Measurements from ENCODE around the gene ARHGAP42.
"Not testable (repeated sequence)": the region's sequence is repeated elsewhere in the genome, so short reads cannot be mapped to it uniquely, and the experiment has no call there.

ARHGAP42 gene

DNA sequence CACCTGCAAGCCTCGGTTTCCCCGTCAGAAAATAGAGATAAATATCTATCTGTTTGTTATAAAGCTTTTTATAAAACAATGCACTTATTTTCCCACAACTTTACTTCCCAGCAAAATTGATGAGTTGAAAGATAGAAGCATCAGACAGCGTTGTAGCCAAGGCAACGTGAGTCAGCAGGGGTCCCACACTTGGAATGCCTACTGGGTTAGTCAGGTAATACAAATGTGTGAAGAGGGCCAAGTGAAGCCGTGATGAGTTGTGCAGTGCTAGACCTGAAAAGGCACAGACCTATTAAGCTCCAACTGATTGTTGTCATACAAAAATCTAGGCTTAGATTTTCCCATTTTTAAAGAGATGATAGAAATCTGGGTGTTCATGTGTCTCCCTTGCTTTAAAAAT lies 323.8 kb downstream of the ARHGAP42 start:
- no peak for DNase-seq (ENCODE audit: low read depth in 1 of 2, low spot score in 1 of 2)

DNA sequence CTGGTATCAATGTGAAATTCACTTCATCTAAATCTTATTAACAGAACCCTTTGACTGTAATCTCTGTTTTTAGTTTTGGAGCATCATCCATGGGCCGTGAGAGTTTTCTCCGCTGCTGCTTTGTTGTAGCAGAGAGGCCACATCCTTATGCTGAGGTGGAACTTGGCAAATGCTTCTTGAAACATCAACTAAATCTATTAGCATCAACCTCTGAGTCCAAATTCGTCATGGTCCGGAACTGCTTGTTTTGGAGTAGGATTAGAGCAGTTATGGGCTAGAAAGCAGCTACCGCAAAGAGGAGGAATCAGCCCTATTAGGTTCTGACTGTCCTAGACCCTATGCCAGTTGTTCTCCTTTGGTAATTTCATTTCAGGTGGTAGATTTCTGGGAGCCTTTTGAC lies 324.8 kb downstream of the ARHGAP42 start:
- no peak for DNase-seq (ENCODE audit: low read depth in 1 of 2, low spot score in 1 of 2)

DNA sequence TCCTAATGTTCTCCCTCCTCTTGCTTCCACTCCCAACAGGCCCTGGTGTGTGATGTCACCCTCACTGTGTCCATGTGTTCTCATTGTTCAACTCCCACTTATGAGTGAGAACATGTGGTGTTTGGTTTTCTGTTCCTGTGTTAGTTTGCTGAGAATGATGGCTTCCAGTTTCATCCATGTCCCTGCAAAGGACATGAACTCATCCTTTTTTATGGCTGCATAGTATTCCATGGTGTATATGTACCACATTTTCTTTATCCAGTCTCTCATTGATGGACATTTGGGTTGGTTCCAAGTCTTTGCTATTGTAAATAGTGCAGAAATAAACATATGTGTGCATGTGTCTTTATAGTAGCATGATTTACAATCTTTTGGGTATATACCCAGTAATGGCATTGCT lies 326.6 kb downstream of the ARHGAP42 start:
- DNase-seq (ENCODE audit: low read depth in 1 of 2, low spot score in 1 of 2) = not testable (repeated sequence)

DNA sequence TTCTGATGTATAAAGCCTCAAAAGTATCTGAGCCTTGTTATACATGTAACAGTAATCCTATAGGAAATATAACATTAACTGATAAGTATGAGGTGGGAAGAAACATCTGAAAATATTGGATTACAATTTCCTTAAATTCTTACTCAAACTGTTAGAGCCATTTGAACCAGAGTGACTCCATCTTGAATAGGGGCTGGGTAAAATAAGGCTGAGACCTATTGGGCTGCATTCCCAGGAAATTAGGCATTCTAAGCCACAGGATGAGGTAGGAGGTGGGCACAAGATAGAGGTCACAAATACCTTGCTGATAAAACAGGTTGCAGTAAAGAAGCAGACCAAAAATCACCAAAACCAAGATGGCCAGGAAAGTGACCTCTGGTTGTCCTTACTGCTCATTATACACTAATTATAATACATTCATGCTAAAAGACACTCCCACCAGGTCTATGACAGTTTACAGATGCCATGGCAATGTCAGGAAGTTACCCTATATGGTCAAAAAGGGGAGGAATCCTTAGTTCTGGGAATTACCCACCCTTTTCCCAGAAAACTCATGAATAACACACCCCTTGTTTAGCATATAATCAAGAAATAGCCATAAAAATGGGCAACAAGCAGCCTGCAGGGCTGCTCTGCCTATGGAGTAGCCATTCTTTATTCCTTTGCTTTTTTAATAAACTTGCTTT lies 327.7 kb downstream of the ARHGAP42 start:
- DNase-seq (ENCODE audit: low read depth in 1 of 2, low spot score in 1 of 2) = no peak

DNA sequence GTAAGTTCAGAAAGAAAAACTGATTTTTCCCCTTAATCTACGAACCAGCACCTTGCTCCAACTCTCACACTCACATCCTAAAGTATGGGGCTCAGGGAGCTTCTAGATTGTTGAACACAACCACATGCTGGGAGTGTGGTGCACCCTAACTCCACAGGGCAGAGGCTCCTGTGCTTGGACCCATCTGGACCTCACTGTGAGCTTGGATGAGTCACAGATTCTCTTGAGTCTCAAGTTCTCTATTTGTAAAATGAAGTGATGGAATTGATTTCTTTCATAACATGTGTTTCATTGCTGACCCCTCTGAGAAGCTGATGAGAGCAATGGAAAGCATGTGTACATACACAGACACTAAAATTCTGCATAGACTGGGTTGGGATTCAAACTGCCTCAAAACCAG lies 332.8 kb downstream of the ARHGAP42 start:
- no peak for DNase-seq (ENCODE audit: low read depth in 1 of 2, low spot score in 1 of 2)

DNA sequence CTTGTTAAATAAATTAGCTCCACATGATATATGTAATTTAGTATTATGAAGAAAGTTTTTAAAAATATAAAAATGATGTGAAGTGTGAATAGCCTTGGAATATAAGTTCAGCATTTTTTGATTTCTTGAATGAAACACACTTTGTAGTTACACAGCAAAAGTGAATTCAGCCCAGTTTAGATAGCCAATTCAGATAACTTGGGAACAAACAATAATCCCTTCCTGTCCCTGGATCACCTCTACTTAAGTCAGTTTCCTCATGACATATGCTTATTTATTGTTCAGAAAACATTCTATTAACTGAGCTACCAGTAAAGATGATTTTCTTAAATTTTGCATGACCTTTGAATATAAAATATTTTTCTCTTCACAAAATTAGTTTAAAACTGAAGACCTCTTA lies 335.2 kb downstream of the ARHGAP42 start:
- DNase-seq (ENCODE audit: low read depth in 1 of 2, low spot score in 1 of 2) = no peak

DNA sequence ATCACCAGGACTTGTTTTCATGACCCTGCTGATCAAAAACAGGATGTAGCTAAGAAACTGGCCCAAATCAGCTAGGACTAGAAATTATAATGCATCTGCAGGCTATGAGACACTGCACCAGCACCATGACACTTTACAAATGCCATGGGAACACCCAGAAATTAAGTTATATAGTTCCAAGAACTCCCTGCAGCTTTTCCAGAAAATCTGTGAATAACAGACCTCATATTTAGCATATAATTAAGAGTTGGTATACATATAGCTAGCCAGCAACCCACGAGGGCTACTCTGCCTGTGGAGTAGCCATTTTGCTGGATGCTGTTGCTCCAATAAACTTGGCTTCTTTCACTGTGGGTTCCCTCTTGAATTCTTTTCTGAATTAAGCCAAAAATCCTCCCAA lies 341.6 kb downstream of the ARHGAP42 start:
- no peak for DNase-seq (ENCODE audit: low read depth in 1 of 2, low spot score in 1 of 2)

DNA sequence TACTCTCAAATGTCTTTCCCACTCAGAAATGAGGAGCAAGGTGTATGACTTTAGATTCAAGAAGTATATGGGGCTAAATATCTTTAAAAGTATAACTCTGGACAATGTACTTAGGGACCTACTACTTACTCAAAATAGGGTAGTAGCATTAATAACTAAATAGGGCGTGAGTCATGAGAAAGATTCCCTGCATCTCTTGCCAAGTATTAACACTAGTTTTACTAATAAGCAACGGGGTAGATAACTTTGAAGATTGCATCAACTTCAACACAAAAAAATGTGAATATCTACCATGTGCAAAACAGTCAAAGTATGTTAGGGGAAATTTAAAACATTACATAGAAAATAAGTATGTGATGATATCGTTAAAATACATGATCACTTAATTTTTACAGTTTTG lies 342.9 kb downstream of the ARHGAP42 start:
- DNase-seq (ENCODE audit: low read depth in 1 of 2, low spot score in 1 of 2) = no peak

DNA sequence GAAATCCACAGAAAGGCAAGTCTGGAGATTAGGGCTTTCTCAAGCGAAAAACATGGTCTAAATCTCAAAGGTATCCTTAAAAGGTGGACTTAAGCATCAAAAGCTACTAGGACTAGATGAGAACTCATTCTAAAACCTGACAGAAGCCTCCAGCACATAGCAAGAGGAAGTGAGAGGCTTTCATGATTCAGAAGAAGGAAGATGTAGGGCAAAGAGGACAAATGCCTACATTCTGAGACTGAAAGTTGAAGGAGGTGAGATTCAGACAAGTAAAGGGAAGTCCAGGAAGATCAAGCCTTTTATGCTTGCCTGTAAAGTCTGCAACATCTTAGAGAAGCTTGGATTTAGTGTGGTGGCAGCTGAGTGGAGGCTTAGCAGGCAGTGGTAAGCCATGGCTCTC lies 343.6 kb downstream of the ARHGAP42 start:
- DNase-seq (ENCODE audit: low read depth in 1 of 2, low spot score in 1 of 2) = no peak

DNA sequence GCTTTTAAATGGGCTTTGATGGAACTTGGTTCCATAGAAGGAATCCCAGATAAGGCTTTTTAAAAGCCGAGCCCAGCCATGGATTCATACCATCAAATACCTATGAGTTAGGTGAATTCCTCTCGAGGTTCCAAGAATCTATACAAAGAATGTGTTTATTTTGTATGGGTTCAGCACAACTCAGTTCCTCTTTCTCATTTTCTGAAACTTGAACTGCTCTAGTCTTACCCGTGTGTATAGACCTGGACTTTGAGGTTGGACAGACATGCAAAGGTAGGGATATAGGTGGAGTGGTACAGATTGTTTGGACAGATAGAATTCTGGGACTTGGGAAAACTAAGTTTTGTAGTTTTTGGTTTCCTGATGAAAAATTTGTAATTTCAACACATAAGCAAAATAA lies 344.6 kb downstream of the ARHGAP42 start:
- no peak for DNase-seq (ENCODE audit: low read depth in 1 of 2, low spot score in 1 of 2)

DNA sequence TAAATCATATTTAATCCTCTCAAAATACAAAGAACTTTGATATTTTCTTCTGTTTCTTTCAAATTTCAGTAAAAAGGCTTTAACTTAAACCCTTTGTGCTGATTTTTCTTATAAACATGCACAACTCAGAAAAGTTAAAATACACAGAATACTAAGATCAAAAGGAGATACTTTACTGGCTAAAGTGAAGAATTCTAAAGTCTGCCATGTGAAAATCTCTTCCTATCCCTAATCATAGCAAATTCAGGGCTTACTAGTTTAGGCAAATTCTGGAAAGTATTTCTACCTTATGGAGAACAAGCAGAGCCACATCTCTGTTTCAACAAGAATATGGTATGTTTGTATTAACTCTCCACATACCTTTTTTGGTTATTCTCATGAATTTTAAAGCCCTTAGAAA lies 345.9 kb downstream of the ARHGAP42 start:
- DNase-seq (ENCODE audit: low read depth in 1 of 2, low spot score in 1 of 2) = no peak

DNA sequence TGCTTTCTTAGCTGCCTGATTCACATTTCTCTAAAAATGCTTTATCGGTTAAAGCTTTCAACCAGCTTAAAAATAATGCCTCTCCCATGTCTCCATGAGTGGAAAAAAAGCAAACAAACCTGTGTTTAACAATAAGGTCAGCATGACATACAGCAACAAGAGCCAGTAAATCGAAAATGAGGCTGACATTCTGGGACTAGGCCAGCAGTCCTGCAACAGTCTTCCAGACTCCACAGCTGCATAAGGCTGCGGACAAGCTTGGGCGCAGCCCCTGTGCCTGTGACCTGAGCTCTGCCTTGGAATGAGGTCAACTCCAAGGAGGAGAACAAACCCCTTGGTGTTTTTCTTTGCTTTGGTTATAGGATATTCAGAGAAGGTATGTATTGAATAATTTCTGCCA lies 347.0 kb downstream of the ARHGAP42 start:
- DNase-seq (ENCODE audit: low read depth in 1 of 2, low spot score in 1 of 2) = no peak

DNA sequence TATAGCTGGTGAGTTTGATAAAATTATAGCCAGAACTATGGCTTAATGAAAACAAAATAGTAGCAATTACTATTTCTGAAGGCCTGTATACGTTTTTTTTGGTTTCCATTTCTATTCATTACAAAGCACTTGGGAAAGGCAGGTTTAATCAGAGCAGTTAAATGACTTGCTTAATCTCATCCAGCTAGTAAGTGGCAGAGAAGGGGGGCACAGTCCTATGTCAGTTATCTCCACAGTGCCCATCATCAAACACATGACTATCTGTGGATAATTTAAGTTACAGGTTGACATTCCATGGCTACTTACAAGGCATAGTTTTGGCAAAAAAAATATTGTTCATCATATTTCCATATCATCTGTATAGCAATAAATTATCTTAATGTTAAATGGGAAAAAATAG lies 348.8 kb downstream of the ARHGAP42 start:
- no peak for DNase-seq (ENCODE audit: low read depth in 1 of 2, low spot score in 1 of 2)
